Adrenal gland (tissue), 12 donors: Measurements from ENCODE around the gene PTPRS. TPM values are rescaled to one million over a fixed set of nuclear protein-coding genes. Genes with fewer than 3 reads are reported as not detected.

Experiments used
- DNase-seq, 7 donors: peaks; one replicate each; pipeline ENCODE4 v3.0.0-alpha.2; 2019 to 2020
- H3K27ac ChIP-seq, 5 donors: fragments of 200-600 bp; sonication (generic) in 4 of 5; 1 replicate in 3 of 5; 2 replicates in 2 of 5; pipeline versions ENCODE4 v1.5.1 to v1.8.0; 2016 to 2020; ENCODE audit warnings: mild to moderate bottlenecking in 1 of 5
- H3K27me3 ChIP-seq: fragments of 200-600 bp; 2 replicates; pipeline ENCODE4 v1.8.0; 2021
- H3K36me3 ChIP-seq, 2 donors: fragments of 200-600 bp; replicated peaks in 1 of 2; 1 replicate in 1 of 2; 2 replicates in 1 of 2; pipeline versions ENCODE4 v1.5.1 to v1.8.0; 2018 to 2022
- H3K4me1 ChIP-seq, 2 donors: fragments of 200-600 bp; replicated peaks in 1 of 2; 1 replicate in 1 of 2; 2 replicates in 1 of 2; pipeline versions ENCODE4 v1.5.1 to v1.8.0; 2018 to 2021
- H3K4me3 ChIP-seq, 4 donors: fragments of 200-600 bp; sonication (generic) in 3 of 4; one replicate each; pipeline ENCODE4 v1.5.1; 2016 to 2018
- H3K9me3 ChIP-seq, 3 donors: fragments of 200-600 bp; sonication (generic) in 1 of 3; replicated peaks in 1 of 3; 1 replicate in 2 of 3; 2 replicates in 1 of 3; pipeline versions ENCODE4 v1.5.1 to v1.8.0; 2016 to 2021
- POLR2A ChIP-seq, 2 donors: fragments of 450-650 bp; IDR thresholded peaks; one replicate each; pipeline ENCODE4 v1.6.1; 2017; ENCODE audit warnings: antibody characterized with exemption in 2 of 2, mild to moderate bottlenecking in 2 of 2, moderate library complexity in 1 of 2
- WGBS, 4 donors: extraction: QIAGEN DNeasy Blood & Tissue Kit in 2 of 4; methylation state at CpG; one replicate each; pipeline versions ENCODE4 v1.1.5 to v1.1.7; 2013 to 2017; 5-methylcytosine and 5-hydroxymethylcytosine counted together
- intact Hi-C, 2 donors: fragments of 100-400 bp; cut with DNase I; formaldehyde crosslinking; loops; one replicate each; pipeline versions ENCODE4 v1.14.1 to v1.15.0; 2022 to 2023
- polyA plus RNA-seq, 3 donors: library from polyadenylated mRNA; stranded (reverse); fragments of 200-250 nt in 2 of 3; fragments of 350-450 nt in 1 of 3; fragmentation: Illumina TruSeq in 1 of 3; extraction: RNeasy Lipid Tissue Mini Kit (QIAGEN cat#74804) in 1 of 3; gene quantifications; one replicate each; pipeline ENCODE4 v1.2.3, GENCODE V29; 2013 to 2014
- total RNA-seq, 9 donors: library from RNA; depleted of rRNA in 4 of 9; stranded (reverse); fragments of >200 nt in 4 of 9; fragments of 120-200 nt in 1 of 9; fragmentation: NEBNext Ultra II Directional in 1 of 9; extraction: Animal tissue kit (Norgen Biotek cat#: 25700) in 1 of 9; gene quantifications; one replicate each; pipeline versions ENCODE4 v1.1.0 to v1.2.4, GENCODE V29; 2013 to 2023
- TF ChIP-seq, protein P1 (sequence below), 6 experiments: fragments of 450-650 bp in 4 of 6; fragments of 200-600 bp in 2 of 6; sonication (generic) in 1 of 6; IDR thresholded peaks; 1 replicate in 5 of 6; 2 replicates in 1 of 6; pipeline versions ENCODE4 v1.5.1 to v1.8.0; 2016 to 2021; ENCODE audit warnings: antibody characterized with exemption in 6 of 6, mild to moderate bottlenecking in 2 of 6, moderate library complexity in 1 of 6
- donor health status: healthy with polysubstance abuse.
- donor health status: Bipolar disorder and iron deficiency.
- donor health status: DM: yes; HTN: yes; CAD: no.
- donor health status: DM: no; HTN: no; CAD: no.
- donor health status: DM: no; HTN: no; CAD: no.
- donor health status: DM: yes; HTN: yes; CAD: no.

The PTPRS gene
- total and polyA plus RNA-seq, 12 donors = 8.8 to 376 (median 164) TPM

DNA sequence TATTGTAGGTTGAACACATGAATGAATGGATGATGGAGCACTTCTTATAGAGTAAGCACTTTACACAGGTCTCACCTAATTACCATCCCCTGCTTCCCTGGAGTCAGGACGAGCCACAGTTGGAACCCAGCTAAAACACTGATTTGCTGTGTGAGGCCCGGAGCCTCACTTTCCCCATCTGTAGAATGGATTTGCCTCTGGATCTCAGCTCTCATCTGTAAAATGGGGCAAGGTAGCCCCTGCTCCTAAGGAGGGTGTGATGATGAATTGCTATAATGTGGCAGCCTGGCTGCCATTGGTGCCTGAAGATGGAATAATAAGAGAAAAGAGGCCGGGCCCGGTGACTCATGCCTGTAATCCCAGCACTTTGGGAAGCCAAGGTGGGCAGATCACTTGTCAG, 1.4 kb upstream of the PTPRS start:
- no peak for DNase-seq
- TF ChIP-seq, protein P1, sequence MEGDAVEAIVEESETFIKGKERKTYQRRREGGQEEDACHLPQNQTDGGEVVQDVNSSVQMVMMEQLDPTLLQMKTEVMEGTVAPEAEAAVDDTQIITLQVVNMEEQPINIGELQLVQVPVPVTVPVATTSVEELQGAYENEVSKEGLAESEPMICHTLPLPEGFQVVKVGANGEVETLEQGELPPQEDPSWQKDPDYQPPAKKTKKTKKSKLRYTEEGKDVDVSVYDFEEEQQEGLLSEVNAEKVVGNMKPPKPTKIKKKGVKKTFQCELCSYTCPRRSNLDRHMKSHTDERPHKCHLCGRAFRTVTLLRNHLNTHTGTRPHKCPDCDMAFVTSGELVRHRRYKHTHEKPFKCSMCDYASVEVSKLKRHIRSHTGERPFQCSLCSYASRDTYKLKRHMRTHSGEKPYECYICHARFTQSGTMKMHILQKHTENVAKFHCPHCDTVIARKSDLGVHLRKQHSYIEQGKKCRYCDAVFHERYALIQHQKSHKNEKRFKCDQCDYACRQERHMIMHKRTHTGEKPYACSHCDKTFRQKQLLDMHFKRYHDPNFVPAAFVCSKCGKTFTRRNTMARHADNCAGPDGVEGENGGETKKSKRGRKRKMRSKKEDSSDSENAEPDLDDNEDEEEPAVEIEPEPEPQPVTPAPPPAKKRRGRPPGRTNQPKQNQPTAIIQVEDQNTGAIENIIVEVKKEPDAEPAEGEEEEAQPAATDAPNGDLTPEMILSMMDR (IDR thresholded peaks at IDR 0.05) = no peak
- no peak for TF ChIP-seq POLR2A (IDR thresholded peaks at IDR 0.05)
- H3K27ac ChIP-seq = no peak overlapping the region
- no peaks in the 10 kb centered on the region for H3K9me3 ChIP-seq
- H3K4me1 ChIP-seq = peaks cover 6% of the 10 kb centered on the region in 2 donors
- intact Hi-C loops = loop anchor here in 1 of 2 donors (10.0 kb wide), 1 partner anchor 223 kb away; the partner anchor contains the start of gene TINCR
- WGBS, 4 donors = 61 to 100% (median 67%) methylated on average over 2 to 4 of the region's 4 CpGs
- H3K27me3 ChIP-seq = peaks cover 7% of the 10 kb centered on the region
- H3K4me3 ChIP-seq = no peak overlapping the region
- no peaks in the 10 kb centered on the region for H3K36me3 ChIP-seq

DNA sequence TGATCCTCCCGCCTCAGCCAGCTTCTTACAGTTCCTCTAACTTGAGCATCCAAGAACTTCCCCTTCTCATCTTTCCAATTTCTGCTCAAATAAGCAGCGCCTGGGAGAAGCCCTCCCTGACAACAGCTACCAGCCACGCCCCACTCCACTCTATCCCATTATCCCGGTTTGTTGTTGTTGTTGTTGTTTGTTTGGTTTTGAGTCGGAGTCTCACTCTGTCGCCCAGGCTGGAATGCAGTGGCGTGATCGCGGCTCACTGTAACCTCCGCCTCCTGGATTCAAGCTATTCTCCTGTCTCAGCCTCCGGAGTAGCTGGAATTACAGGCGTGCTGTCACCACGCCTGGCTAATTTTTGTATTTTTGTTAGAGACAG, 822 bp upstream of the PTPRS start:
- intact Hi-C loops = loop anchor here in 1 of 2 donors (10.0 kb wide), 1 partner anchor 223 kb away; the partner anchor contains the start of gene TINCR
- TF ChIP-seq POLR2A (IDR thresholded peaks at IDR 0.05) = no peak
- TF ChIP-seq, protein P1 (IDR thresholded peaks at IDR 0.05) = no peak
- Histone ChIP-seq H3K4me3 (no peak overlapping the region), H3K4me1 (peaks cover 6% of the 10 kb centered on the region in 2 donors), H3K36me3 (no peaks in the 10 kb centered on the region), H3K27ac (no peak overlapping the region), H3K27me3 (peaks cover 7% of the 10 kb centered on the region), H3K9me3 (no peaks in the 10 kb centered on the region)
- DNase-seq = no peak
- WGBS, 4 donors = 85 to 87% (median 86%) methylated on average over 13 of the region's 13 CpGs

DNA sequence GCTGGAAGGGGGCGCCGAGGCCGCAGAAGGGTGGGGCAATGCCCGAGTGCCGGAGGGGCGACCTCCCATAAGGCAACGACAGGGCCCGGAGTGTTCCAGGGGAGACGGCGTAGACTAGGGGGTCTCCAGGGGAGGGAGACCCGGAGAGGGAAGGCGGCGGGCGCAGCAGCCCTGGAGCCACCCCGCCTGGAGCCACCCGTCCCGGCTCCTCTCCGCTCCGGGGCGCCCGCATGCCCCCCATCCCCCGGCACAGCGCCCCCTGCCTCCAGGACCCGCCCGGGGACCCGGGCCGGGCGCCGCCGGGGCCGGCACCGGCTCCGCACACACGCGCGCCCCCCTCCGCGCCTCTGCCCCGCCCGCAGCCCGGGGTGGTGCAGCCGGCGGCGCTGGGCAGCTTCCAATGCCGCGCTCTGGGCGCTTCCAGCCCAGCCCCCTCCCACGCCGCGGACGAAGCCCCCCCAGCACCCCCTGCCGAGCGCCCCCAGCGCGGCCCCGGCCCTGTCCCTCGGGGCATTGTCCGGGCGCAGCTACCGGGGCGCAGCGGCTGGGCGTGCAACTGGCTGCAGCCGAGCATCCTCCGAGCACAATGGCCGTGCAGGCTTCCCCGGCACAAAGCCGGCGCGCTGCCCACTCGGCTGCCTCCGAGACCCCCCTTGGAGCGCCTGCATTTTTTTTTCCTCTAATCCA, 519 bp downstream of the PTPRS start:
- Histone ChIP-seq H3K4me3 (peak overlapping the region in 1 of 4 donors; percentile 62), H3K27me3 (peaks cover 7% of the 10 kb centered on the region), H3K36me3 (no peaks in the 10 kb centered on the region), H3K9me3 (no peaks in the 10 kb centered on the region), H3K4me1 (peaks cover 6% of the 10 kb centered on the region in 2 donors), H3K27ac (peak overlapping the region in 1 of 5 donors; percentile 17)
- WGBS, 4 donors = 1 to 3% (median 2%) methylated on average over 17 to 61 of the region's 73 CpGs
- intact Hi-C loops = loop anchor here in 1 of 2 donors (10.0 kb wide), 1 partner anchor 225 kb away; the partner anchor contains the start of gene TINCR
- DNase-seq = peak in 2 of 7 donors; percentile 16 to 27
- no peak for TF ChIP-seq POLR2A (IDR thresholded peaks at IDR 0.05)
- TF ChIP-seq, protein P1 (IDR thresholded peaks at IDR 0.05) = no peak

DNA sequence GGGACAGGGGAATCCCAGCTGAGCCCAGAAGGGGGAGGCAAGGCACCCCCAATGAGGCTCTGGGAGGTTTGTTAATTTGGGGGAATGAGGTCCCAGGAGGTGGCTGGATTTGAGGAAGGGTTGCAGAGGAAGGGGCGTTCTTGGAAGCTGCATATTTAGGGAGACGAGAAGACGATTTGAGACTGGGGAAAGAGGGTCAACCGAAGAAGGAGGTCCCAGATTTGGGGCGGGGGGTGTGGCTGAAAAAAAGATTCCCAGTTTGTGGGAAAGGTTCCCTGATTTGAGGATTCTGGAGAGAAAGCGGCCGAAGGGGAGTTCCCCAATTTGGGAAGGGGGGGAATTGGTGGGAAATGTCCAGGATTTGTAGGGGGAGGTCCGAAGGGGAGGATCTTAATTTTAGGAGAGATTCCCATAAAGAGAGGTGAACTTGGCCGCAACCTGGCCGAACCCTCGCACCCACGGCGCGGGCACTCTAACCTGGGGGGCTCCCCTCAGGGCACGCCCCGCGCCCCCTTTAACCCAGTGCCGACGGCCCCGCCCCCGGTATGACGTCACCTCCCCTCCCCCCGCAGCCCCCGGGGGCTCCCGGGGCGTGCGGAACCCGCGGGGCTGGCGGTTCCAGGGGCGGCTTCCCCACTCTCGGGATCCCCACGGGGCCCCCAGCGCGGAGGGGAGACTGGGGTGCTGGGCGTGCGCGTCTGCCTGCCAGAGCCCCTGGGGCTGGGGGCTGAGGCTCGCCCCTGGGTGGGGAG, 1.2 kb downstream of the PTPRS start:
- Histone ChIP-seq H3K4me3 (peak overlapping the region in 1 of 4 donors; percentile 62), H3K4me1 (peaks cover 6% of the 10 kb centered on the region in 2 donors), H3K27me3 (peaks cover 10% of the 10 kb centered on the region), H3K36me3 (no peaks in the 10 kb centered on the region), H3K27ac (peak overlapping the region in 1 of 5 donors; percentile 20), H3K9me3 (no peaks in the 10 kb centered on the region)
- TF ChIP-seq, protein P1 (IDR thresholded peaks at IDR 0.05) = no peak
- TF ChIP-seq POLR2A (IDR thresholded peaks at IDR 0.05) = no peak
- DNase-seq = peak in 1 of 7 donors; percentile 26
- intact Hi-C loops = no loop called here
- 1 to 2% (median 2%) methylated on average over 8 to 39 of the region's 39 CpGs for WGBS, 4 donors
